Stomach smooth muscle (tissue), 2 donors: ENCODE results near the gene PNCK.

ENCODE experiments used
- H3K27ac ChIP-seq: one replicate; pipeline ENCODE4 v1.7.0; 2013; ENCODE audit warnings: mild to moderate bottlenecking, low read length, inconsistent platforms
- H3K27me3 ChIP-seq, 2 donors: one replicate each; pipeline ENCODE4 v1.7.0; 2013; ENCODE audit warnings: low read length in 2 of 2; ENCODE audit not compliant: insufficient read depth in 2 of 2, control insufficient read depth in 1 of 2
- H3K36me3 ChIP-seq, 2 donors: one replicate each; pipeline ENCODE4 v1.7.0; 2013; ENCODE audit warnings: low read length in 2 of 2; ENCODE audit not compliant: control insufficient read depth in 2 of 2, insufficient read depth in 2 of 2
- H3K4me1 ChIP-seq: one replicate; pipeline ENCODE4 v1.7.0; 2013; ENCODE audit warnings: low read length; ENCODE audit not compliant: control insufficient read depth, insufficient read depth
- H3K4me3 ChIP-seq, 2 donors: one replicate each; pipeline ENCODE4 v1.7.0; 2013; ENCODE audit warnings: low read length in 2 of 2
- H3K9ac ChIP-seq, 2 donors: one replicate each; pipeline ENCODE4 v1.7.0; 2013; ENCODE audit warnings: low read length in 2 of 2, mild to moderate bottlenecking in 1 of 2
- H3K9me3 ChIP-seq, 2 donors: one replicate each; pipeline ENCODE4 v1.7.0; 2013; ENCODE audit warnings: low read length in 2 of 2; ENCODE audit not compliant: control insufficient read depth in 2 of 2
- donor health status: healthy.
- donor health status: Pancreatic carcinoma.

PNCK gene

DNA sequence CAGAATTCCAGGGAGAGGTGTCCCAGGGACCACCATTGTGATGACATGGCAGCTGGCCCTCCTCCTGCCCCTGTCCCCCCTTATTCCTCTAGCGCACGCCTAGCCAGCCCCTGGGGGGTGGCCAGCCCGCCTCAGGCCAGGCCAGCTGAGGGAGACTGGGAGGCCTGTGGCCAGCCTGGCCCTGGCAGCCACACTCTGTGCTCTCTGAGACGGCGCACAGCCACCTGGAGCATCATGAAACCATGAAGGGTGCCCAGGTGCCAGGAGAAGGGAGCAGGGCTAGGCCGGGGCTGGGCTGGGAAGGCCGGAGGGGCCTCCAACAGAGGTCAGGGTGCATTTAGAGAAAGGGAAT, 41.0 kb downstream of the PNCK start:
- H3K27me3 ChIP-seq = peaks cover 0 to 13% of the 10 kb centered on the region in 2 donors

DNA sequence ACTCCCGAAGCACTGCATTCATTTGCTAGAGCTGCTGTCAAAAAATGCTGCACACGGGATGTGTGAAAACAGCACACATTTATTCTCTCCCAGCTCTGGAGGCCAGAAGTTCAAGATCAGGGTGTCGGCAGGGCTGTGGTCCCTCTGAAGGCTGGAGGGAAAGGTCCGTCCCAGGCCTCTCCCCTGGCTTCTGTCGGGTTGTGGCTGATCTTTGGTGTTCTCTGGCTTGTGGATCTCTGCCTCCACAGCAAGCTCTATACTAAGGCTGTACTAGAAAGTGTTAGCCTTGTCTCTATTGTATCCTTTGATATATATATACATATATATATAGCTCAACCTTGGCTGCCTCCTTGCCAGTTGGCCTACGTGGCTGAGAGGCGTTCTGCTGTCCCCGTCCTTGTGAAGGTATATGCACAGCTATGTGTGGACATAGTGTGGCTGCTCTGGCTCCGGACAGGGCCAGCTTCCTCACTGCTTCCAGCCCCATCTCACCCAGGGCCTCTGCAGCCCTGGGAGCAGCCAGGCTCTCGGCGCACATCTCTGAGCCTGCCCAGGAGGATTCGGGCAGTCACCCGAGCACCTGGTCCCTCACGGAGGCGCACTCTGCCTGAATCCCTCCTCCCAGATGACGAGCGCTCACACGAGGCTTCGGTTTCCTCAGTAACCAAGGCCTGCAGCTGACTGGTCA, 41.6 kb downstream of the PNCK start:
- no peak overlapping the region for H3K27ac ChIP-seq
- H3K4me1 ChIP-seq = no peaks in the 10 kb centered on the region
- no peak overlapping the region for H3K9ac ChIP-seq
- no peaks in the 10 kb centered on the region for H3K36me3 ChIP-seq
- H3K4me3 ChIP-seq = no peak overlapping the region
- peaks cover 0 to 2% of the 10 kb centered on the region in 2 donors for H3K9me3 ChIP-seq
- peaks cover 0 to 13% of the 10 kb centered on the region in 2 donors for H3K27me3 ChIP-seq

More for the DNA sequence above, 41.0 kb downstream of the PNCK start:
- H3K9ac ChIP-seq = no peak overlapping the region
- no peaks in the 10 kb centered on the region for H3K4me1 ChIP-seq
- H3K9me3 ChIP-seq = peaks cover 0 to 2% of the 10 kb centered on the region in 2 donors
- no peaks in the 10 kb centered on the region for H3K36me3 ChIP-seq
- no peak overlapping the region for H3K27ac ChIP-seq
- no peak overlapping the region for H3K4me3 ChIP-seq

DNA sequence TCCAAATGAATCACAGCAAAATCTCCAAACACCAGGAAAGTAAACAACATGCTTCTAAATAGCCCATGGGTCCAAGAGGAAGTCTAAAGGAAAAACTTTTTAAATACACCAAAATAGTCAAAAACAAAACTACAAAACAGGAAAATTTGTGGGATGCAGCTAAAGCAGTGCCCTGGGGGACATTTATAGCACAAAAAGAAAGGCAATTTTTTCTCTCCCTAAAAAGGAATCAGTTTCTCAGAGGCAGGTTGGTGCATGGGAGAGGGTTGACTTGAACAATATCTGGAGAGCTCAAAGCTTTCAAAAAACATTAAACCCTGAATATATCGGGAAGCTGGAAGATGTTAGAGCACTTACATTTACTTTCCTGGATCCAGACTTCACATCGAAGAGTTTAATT, 42.3 kb downstream of the PNCK start:
- Histone ChIP-seq H3K9ac (no peak overlapping the region), H3K36me3 (no peaks in the 10 kb centered on the region), H3K4me3 (no peak overlapping the region), H3K27ac (no peak overlapping the region), H3K4me1 (no peaks in the 10 kb centered on the region), H3K27me3 (peaks cover 0 to 13% of the 10 kb centered on the region in 2 donors), H3K9me3 (peaks cover 0 to 2% of the 10 kb centered on the region in 2 donors)

DNA sequence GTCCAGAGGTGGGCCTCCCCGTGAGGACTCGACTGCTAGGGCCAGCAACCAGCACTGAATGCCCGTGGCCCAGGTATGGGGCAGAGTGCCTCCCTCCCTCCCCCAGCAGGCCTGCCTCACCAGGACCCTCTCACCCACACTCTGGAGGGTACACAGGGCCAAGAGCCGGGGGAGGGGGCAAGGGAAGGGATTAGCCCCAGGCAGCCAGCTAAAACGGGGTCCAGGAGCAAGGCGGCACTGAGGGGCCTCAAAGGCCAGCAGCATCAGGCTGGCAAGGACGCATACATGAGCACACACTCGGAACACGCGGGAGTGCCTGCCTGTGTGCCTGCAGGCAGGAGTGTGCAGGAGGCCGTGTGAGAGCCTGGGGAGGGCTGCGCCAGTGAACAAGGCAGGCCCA, 44.9 kb downstream of the PNCK start:
- peaks cover 0 to 23% of the 10 kb centered on the region in 2 donors for H3K27me3 ChIP-seq
- peaks cover 0 to 2% of the 10 kb centered on the region in 2 donors for H3K9me3 ChIP-seq
- H3K4me1 ChIP-seq = no peaks in the 10 kb centered on the region
- H3K4me3 ChIP-seq = no peak overlapping the region
- no peaks in the 10 kb centered on the region for H3K36me3 ChIP-seq
- no peak overlapping the region for H3K9ac ChIP-seq
- no peak overlapping the region for H3K27ac ChIP-seq

DNA sequence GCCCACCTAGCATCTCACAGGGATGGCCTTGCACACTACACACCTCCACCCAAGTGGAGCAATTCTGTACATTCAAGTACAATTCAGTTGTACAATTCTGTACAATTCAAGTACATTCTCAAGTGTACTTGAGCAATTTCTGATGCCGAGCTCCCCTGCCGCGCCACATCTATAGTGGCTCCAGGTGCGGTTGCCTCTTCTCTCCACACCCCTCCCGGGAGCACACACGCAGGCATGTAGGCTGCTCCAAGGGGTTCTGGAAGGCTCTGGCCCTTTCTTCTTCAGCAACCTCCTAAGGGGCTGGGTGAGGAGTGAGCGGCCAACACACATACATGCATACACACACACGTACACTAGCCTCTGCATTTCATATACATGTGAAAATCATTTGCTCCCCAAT, 45.5 kb downstream of the PNCK start:
- Histone ChIP-seq H3K4me3 (no peak overlapping the region), H3K36me3 (no peaks in the 10 kb centered on the region), H3K27ac (no peak overlapping the region), H3K9ac (no peak overlapping the region), H3K4me1 (no peaks in the 10 kb centered on the region), H3K27me3 (peaks cover 0 to 26% of the 10 kb centered on the region in 2 donors), H3K9me3 (peaks cover 0 to 2% of the 10 kb centered on the region in 2 donors)

DNA sequence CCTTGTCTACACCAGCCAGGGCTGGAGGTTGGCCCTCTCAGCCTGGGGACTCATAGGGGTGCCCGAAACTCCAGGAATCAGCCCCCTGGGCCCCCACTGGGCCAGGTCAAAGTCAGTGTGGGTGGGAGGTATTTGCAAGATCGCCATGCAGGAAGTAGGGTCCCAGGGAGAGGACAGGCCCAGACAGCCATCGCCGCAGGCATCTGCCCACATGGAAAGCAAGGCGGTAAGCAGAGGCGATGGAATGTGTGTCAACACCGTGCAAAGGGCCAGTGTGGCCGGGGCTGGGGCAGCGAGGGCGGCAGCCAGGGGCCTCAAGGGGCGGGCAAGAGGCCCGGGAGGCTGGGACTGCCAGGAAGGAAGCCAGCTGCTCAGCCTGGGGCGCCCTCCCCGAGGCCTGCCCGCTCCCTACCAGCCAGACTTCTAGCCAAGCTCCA, 45.9 kb downstream of the PNCK start:
- H3K27ac ChIP-seq = no peak overlapping the region
- peaks cover 0 to 26% of the 10 kb centered on the region in 2 donors for H3K27me3 ChIP-seq

DNA sequence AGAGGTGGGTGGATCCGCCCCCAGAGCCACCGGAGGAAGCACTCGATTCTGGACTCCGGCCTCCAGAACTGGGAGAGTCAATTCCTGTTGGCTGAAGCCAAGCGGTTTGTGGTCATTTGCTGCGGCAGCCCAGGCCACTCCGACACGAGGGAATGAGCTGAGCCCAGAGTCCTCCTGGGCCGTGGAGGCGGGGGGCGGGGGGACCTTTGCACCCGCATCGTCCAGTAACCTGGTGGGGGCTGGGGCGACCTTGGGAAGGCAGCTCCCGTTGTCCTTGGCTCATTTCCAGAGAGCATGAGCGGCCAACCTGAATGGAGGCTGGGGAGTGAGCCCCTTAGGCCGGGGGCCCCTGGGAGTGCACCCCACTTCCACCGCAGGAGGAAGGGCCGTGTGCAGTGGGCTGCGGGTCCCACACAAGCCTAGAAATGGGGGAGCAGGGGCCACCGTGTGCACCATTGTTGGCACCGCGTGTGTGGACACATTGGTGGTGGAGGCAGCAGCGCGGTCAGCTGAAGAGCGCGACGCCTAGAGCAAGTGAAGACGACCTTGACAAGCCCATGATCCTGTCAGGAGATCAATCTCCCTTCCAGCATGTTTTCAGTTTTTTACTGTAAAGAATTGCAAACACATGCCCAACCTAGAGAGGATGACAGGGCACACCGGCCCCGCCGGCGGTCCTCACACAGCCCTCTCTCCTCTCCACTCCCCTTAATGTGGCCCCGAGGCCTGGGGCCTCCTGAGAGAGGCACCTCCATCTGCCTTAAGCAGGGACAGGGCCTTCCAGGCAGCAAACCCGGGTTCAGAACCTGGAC, 46.5 kb downstream of the PNCK start:
- no peak overlapping the region for H3K9ac ChIP-seq
- H3K4me1 ChIP-seq = no peaks in the 10 kb centered on the region
- no peak overlapping the region for H3K4me3 ChIP-seq
- H3K27me3 ChIP-seq = peaks cover 0 to 24% of the 10 kb centered on the region in 2 donors
- H3K36me3 ChIP-seq = no peaks in the 10 kb centered on the region
- no peak overlapping the region for H3K27ac ChIP-seq
- H3K9me3 ChIP-seq = peaks cover 0 to 2% of the 10 kb centered on the region in 2 donors

More for the DNA sequence above, 45.9 kb downstream of the PNCK start:
- no peaks in the 10 kb centered on the region for H3K4me1 ChIP-seq
- no peak overlapping the region for H3K9ac ChIP-seq
- H3K4me3 ChIP-seq = no peak overlapping the region
- H3K9me3 ChIP-seq = peaks cover 0 to 2% of the 10 kb centered on the region in 2 donors
- H3K36me3 ChIP-seq = no peaks in the 10 kb centered on the region

DNA sequence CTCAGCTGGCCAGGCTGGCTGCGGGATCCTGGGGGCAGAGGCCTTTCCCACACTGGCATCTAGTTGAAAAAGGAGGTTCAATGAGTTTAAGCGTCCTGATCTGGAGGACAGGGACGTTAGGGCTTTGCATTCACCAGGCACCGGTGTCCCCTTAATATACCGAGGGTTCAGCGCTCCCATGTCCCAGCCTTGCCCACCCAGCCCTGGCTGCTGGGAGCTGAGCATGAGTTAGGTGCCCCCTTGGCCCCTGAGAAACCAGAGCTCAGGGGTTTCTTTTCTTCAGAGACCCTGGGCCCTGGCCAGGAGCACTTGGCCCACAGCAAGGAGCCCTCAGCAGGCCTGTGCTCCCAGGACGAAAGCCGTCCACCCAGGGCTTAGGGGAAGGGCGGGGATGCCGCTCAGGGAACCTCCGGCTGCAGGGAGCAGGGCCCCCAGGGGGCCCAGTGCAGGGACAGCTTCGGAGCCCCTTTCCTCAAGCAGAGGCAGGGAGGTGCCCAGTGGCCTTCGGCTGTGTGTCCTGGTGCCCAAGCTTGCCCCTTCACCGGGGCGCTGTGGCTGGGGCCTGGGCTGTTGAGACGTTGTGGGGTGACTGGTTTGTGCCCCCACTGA, 47.5 kb downstream of the PNCK start:
- H3K9ac ChIP-seq = no peak overlapping the region
- H3K27me3 ChIP-seq = peaks cover 0 to 27% of the 10 kb centered on the region in 2 donors

DNA sequence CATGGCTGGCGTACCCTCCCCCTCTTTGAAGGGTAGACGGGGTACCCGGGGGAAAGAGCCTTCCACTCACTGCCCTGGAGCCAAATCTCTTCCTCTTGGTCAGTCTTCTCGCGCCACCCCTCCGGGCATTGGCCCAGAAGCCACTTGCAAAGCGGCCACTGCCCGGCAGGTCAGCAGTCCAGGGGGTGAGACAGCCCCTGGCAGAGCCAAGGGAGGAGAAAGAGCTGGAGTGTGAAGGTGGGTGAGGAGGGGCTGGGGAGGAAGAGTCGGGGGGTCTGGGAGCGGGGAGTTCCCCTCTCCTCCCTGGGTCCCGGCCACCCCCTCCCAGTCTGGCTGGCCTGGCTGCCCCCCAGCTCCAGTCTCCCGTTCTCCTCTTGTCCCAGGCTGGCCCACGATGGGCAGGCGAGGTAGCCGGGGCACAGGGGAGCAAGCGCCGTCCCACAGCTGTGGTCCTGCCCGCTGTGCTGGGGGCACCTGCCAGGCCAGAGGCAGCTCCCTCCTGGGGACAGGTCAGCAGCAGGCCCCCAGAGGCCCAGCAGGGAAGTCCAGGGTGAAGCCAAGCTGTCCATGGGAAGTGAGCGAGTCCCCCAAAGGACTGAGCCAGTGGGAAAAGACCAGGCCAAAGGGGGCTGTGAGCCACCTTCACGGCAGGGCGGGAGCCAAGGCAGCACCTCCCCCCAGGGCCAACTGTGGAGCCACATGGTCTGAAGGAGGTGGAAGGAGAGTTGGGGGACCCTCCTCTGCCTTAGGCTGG, 48.2 kb downstream of the PNCK start:
- Histone ChIP-seq H3K4me3 (no peak overlapping the region), H3K4me1 (no peaks in the 10 kb centered on the region)

More for the DNA sequence above, 47.5 kb downstream of the PNCK start:
- no peak overlapping the region for H3K27ac ChIP-seq
- no peaks in the 10 kb centered on the region for H3K36me3 ChIP-seq
- no peak overlapping the region for H3K4me3 ChIP-seq
- no peaks in the 10 kb centered on the region for H3K4me1 ChIP-seq
- no peaks in the 10 kb centered on the region for H3K9me3 ChIP-seq

More for the DNA sequence above, 48.2 kb downstream of the PNCK start:
- no peak overlapping the region for H3K27ac ChIP-seq
- no peaks in the 10 kb centered on the region for H3K36me3 ChIP-seq
- H3K9me3 ChIP-seq = no peaks in the 10 kb centered on the region
- H3K9ac ChIP-seq = no peak overlapping the region
- H3K27me3 ChIP-seq = peaks cover 0 to 27% of the 10 kb centered on the region in 2 donors
